Measurements from ENCODE around the gene DPH6.

- TF ChIP-seq EZH2phosphoT487 (IDR thresholded peaks at IDR 0.05; ENCODE audit: insufficient read depth, low read depth) (no peak), EZH2 (IDR thresholded peaks at IDR 0.05; ENCODE audit: insufficient read depth, poor library complexity, severe bottlenecking) (no peak)
These were observed 90.8 kb downstream of the DPH6 start for GRCh38 chr15:35455201-35455600.
